Stomach smooth muscle (tissue), 2 donors: Measurements from ENCODE around the gene EFNA2.

Source experiments
- H3K27ac ChIP-seq: one replicate; pipeline ENCODE4 v1.7.0; 2013; ENCODE audit warnings: mild to moderate bottlenecking, low read length, inconsistent platforms
- H3K27me3 ChIP-seq, 2 donors: one replicate each; pipeline ENCODE4 v1.7.0; 2013; ENCODE audit warnings: low read length in 2 of 2; ENCODE audit not compliant: insufficient read depth in 2 of 2, control insufficient read depth in 1 of 2
- H3K36me3 ChIP-seq, 2 donors: one replicate each; pipeline ENCODE4 v1.7.0; 2013; ENCODE audit warnings: low read length in 2 of 2; ENCODE audit not compliant: control insufficient read depth in 2 of 2, insufficient read depth in 2 of 2
- H3K4me1 ChIP-seq: one replicate; pipeline ENCODE4 v1.7.0; 2013; ENCODE audit warnings: low read length; ENCODE audit not compliant: control insufficient read depth, insufficient read depth
- H3K4me3 ChIP-seq, 2 donors: one replicate each; pipeline ENCODE4 v1.7.0; 2013; ENCODE audit warnings: low read length in 2 of 2
- H3K9ac ChIP-seq, 2 donors: one replicate each; pipeline ENCODE4 v1.7.0; 2013; ENCODE audit warnings: low read length in 2 of 2, mild to moderate bottlenecking in 1 of 2
- H3K9me3 ChIP-seq, 2 donors: one replicate each; pipeline ENCODE4 v1.7.0; 2013; ENCODE audit warnings: low read length in 2 of 2; ENCODE audit not compliant: control insufficient read depth in 2 of 2
- donor health status: healthy.
- donor health status: Pancreatic carcinoma.

EFNA2 gene

GRCh38 chr19:1285737-1286360 is at the start of gene EFNA2:
Gene EFNA2 (plus strand): TSS chr19:1285873. CDS start chr19:1286169, 296 bp downstream.
- no peak within 1 kb of the TSS for H3K4me3 ChIP-seq
- H3K27ac ChIP-seq: no peak within 1 kb of the TSS
- H3K9ac ChIP-seq: no peak within 1 kb of the TSS
- H3K4me1 ChIP-seq: peaks cover 2% of the 10 kb centered on the region
- no peaks in the 10 kb centered on the region for H3K9me3 ChIP-seq
- H3K27me3 ChIP-seq: peaks cover 35 to 53% of the 10 kb centered on the region in 2 donors
- no peaks in the 10 kb centered on the region for H3K36me3 ChIP-seq

GRCh38 chr19:1236576-1236975 is 49.1 kb upstream of the EFNA2 start:
- Histone ChIP-seq H3K9me3 (no peaks in the 10 kb centered on the region), H3K9ac (no peak overlapping the region), H3K27ac (no peak overlapping the region), H3K4me3 (peak overlapping the region in 1 of 2 donors; percentile 72), H3K4me1 (peaks cover 55% of the 10 kb centered on the region), H3K36me3 (no peaks in the 10 kb centered on the region), H3K27me3 (peaks cover 0 to 8% of the 10 kb centered on the region in 2 donors)

GRCh38 chr19:1237027-1237659 is 48.5 kb upstream of the EFNA2 start:
- Histone ChIP-seq H3K27me3 (peaks cover 0 to 8% of the 10 kb centered on the region in 2 donors), H3K4me1 (peaks cover 52% of the 10 kb centered on the region), H3K9me3 (no peaks in the 10 kb centered on the region), H3K4me3 (peak overlapping the region; percentile 57 to 72), H3K27ac (no peak overlapping the region), H3K9ac (peak overlapping the region in 1 of 2 donors; percentile 42), H3K36me3 (no peaks in the 10 kb centered on the region)

GRCh38 chr19:1237754-1238368 is 47.8 kb upstream of the EFNA2 start, which contains the start of gene CBARP:
Gene CBARP (minus strand): TSS chr19:1238005. CDS start chr19:1236100, 1,905 bp downstream.
- Histone ChIP-seq H3K4me3 (peak within 1 kb of the TSS; percentile 57 to 72), H3K27me3 (peaks cover 0 to 8% of the 10 kb centered on the region in 2 donors), H3K9me3 (no peaks in the 10 kb centered on the region), H3K9ac (peak within 1 kb of the TSS in 1 of 2 donors; percentile 42), H3K36me3 (no peaks in the 10 kb centered on the region), H3K4me1 (peaks cover 51% of the 10 kb centered on the region), H3K27ac (peak within 1 kb of the TSS; percentile 89)

GRCh38 chr19:1238369-1239303 is 47.0 kb upstream of the EFNA2 start:
- peaks cover 0 to 8% of the 10 kb centered on the region in 2 donors for H3K27me3 ChIP-seq
- H3K36me3 ChIP-seq: no peaks in the 10 kb centered on the region
- peak overlapping the region; percentile 89 for H3K27ac ChIP-seq
- H3K4me1 ChIP-seq: peaks cover 54% of the 10 kb centered on the region
- H3K4me3 ChIP-seq: peak overlapping the region in 1 of 2 donors; percentile 72
- no peak overlapping the region for H3K9ac ChIP-seq
- H3K9me3 ChIP-seq: no peaks in the 10 kb centered on the region

- H3K36me3 ChIP-seq: no peaks in the 10 kb centered on the region
- H3K27me3 ChIP-seq: peaks cover 0 to 8% of the 10 kb centered on the region in 2 donors
- H3K4me3 ChIP-seq: peak overlapping the region in 1 of 2 donors; percentile 67
- H3K4me1 ChIP-seq: peaks cover 61% of the 10 kb centered on the region
- no peaks in the 10 kb centered on the region for H3K9me3 ChIP-seq
- no peak overlapping the region for H3K9ac ChIP-seq
- H3K27ac ChIP-seq: peak overlapping the region; percentile 89
Observed at GRCh38 chr19:1239420-1239795, 46.3 kb upstream of the EFNA2 start.

GRCh38 chr19:1239796-1240737 is 45.6 kb upstream of the EFNA2 start:
- Histone ChIP-seq H3K27ac (peak overlapping the region; percentile 89), H3K4me3 (peak overlapping the region in 1 of 2 donors; percentile 67), H3K27me3 (peaks cover 0 to 8% of the 10 kb centered on the region in 2 donors), H3K9me3 (no peaks in the 10 kb centered on the region), H3K4me1 (peaks cover 68% of the 10 kb centered on the region), H3K36me3 (no peaks in the 10 kb centered on the region), H3K9ac (peak overlapping the region; percentile 47 to 66)

GRCh38 chr19:1240925-1241324 is 44.7 kb upstream of the EFNA2 start:
- Histone ChIP-seq H3K9me3 (no peaks in the 10 kb centered on the region), H3K36me3 (no peaks in the 10 kb centered on the region), H3K27ac (peak overlapping the region; percentile 82), H3K27me3 (peaks cover 0 to 8% of the 10 kb centered on the region in 2 donors), H3K9ac (no peak overlapping the region), H3K4me1 (peaks cover 76% of the 10 kb centered on the region), H3K4me3 (peak overlapping the region in 1 of 2 donors; percentile 87)

GRCh38 chr19:1241417-1242095 is 44.1 kb upstream of the EFNA2 start, which contains the start of gene ATP5F1D:
Gene ATP5F1D (plus strand): TSS chr19:1241751. CDS start chr19:1241851, 100 bp downstream.
- Histone ChIP-seq H3K9me3 (no peaks in the 10 kb centered on the region), H3K4me1 (peaks cover 82% of the 10 kb centered on the region), H3K27ac (peak within 1 kb of the TSS; percentile 82), H3K36me3 (no peaks in the 10 kb centered on the region), H3K9ac (peak within 1 kb of the TSS; percentile 60 to 83), H3K4me3 (peak within 1 kb of the TSS; percentile 78 to 87), H3K27me3 (peaks cover 0 to 8% of the 10 kb centered on the region in 2 donors)
